Measurements from ENCODE around the gene SLC17A2. TPM values are rescaled to one million over a fixed set of nuclear protein-coding genes. Genes with fewer than 3 reads are reported as not detected.
A peak's percentile ranks its signal among the peaks of the same experiment; 100 is the strongest.

SLC17A2 gene
- total RNA-seq, 1 experiment from 2014 or later: not detected

GRCh38 chr6:25886066-25886465 lies 44.4 kb downstream of the SLC17A2 start:
- no peak for DNase-seq (ENCODE audit: low spot score)

GRCh38 chr6:25883991-25884390 lies 46.5 kb downstream of the SLC17A2 start:
- DNase-seq (ENCODE audit: low spot score): peak; percentile 7

GRCh38 chr6:25883536-25883935 lies 47.0 kb downstream of the SLC17A2 start:
- DNase-seq (ENCODE audit: low spot score): peak; percentile 37

- DNase-seq (ENCODE audit: low spot score): no peak
Measured at GRCh38 chr6:25882051-25882496, 48.4 kb downstream of the SLC17A2 start.

GRCh38 chr6:25880601-25881000 lies 49.9 kb downstream of the SLC17A2 start:
- no peak for DNase-seq (ENCODE audit: low spot score)

- DNase-seq (ENCODE audit: low spot score): no peak
Measured at GRCh38 chr6:25878721-25879322, 51.7 kb downstream of the SLC17A2 start.

GRCh38 chr6:25875926-25876602 lies 54.4 kb downstream of the SLC17A2 start:
- no peak for DNase-seq (ENCODE audit: low spot score)

- DNase-seq (ENCODE audit: low spot score): no peak
Measured at GRCh38 chr6:25875563-25875905, 55.0 kb downstream of the SLC17A2 start.

- DNase-seq (ENCODE audit: low spot score): no peak
Measured at GRCh38 chr6:25874822-25875562, 55.5 kb downstream of the SLC17A2 start.

GRCh38 chr6:25874118-25874517 lies 56.4 kb downstream of the SLC17A2 start, which contains the start of gene SLC17A3:
SLC17A3 (minus strand) TSS chr6:25874243; CDS start chr6:25868387, 5,856 bp downstream.
- no peak for DNase-seq (ENCODE audit: low spot score)

- DNase-seq (ENCODE audit: low spot score): no peak
Measured at GRCh38 chr6:25872814-25873213, 57.7 kb downstream of the SLC17A2 start.

- no peak for DNase-seq (ENCODE audit: low spot score)
Measured at GRCh38 chr6:25869840-25870239, 60.7 kb downstream of the SLC17A2 start.

GRCh38 chr6:25868436-25869183 lies 61.9 kb downstream of the SLC17A2 start:
- DNase-seq (ENCODE audit: low spot score): peak; percentile 21

GRCh38 chr6:25866011-25866410 lies 64.5 kb downstream of the SLC17A2 start:
- peak; percentile 76 for DNase-seq (ENCODE audit: low spot score)

GRCh38 chr6:25863360-25863759 lies 67.1 kb downstream of the SLC17A2 start:
- no peak for DNase-seq (ENCODE audit: low spot score)

Other genes starting within 250 kb of the SLC17A2 start
- not detected in 2 replicates for gene SLC17A4, start 175.9 kb downstream of the SLC17A2 start, total RNA-seq (2014; rRNA removed; shearing (Covaris generic))
- not detected in 2 replicates for gene SLC17A1, start 98.6 kb downstream of the SLC17A2 start, total RNA-seq (2014; rRNA removed; shearing (Covaris generic))
- gene SLC17A3, start 56.4 kb downstream of the SLC17A2 start, total RNA-seq (2014; rRNA removed; shearing (Covaris generic)): 0.39 TPM in 1 of 2 replicates, not detected in the other
- gene TRIM38, start 32.1 kb upstream of the SLC17A2 start, total RNA-seq (2014; rRNA removed; shearing (Covaris generic)): 4.7 and 7.1 TPM in 2 replicates
- 7.8 and 13.4 TPM in 2 replicates for gene HFE, start 156.7 kb upstream of the SLC17A2 start, total RNA-seq (2014; rRNA removed; shearing (Covaris generic))